ENCODE measurements around the gene DPEP1.

DNA sequence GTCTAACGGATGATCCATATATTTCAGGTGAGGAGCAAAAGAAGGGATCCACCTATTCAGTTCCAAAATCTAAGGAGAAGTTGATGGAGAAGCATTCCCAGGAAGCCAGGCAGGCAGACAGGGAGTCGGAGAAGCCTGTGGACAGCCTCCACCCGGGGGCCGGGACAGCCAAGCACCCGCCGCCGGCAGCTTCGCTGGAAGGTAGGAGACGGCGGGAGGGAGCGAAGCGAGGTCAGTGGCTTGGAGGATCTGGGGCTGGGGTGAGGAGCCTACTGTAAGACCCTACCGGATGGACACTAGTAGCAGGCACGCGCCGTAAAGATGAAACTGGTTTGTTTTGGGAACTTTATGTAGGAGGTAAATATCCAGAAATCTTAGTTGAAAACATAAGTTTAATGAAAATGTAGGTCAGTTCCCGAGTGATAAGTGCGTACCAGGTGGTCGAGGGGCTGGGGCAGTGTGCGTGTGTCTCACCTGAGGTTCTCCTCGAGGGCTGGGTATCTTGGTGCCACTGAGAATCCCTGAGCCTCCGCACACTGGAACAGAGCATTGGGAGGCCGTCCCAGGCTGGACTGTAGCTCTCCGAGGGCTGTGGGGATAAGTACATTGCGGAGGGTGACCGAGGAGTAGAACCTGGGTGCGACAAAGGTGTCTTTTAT is 44.9 kb downstream of the DPEP1 start:
- TF ChIP-seq, protein P1, sequence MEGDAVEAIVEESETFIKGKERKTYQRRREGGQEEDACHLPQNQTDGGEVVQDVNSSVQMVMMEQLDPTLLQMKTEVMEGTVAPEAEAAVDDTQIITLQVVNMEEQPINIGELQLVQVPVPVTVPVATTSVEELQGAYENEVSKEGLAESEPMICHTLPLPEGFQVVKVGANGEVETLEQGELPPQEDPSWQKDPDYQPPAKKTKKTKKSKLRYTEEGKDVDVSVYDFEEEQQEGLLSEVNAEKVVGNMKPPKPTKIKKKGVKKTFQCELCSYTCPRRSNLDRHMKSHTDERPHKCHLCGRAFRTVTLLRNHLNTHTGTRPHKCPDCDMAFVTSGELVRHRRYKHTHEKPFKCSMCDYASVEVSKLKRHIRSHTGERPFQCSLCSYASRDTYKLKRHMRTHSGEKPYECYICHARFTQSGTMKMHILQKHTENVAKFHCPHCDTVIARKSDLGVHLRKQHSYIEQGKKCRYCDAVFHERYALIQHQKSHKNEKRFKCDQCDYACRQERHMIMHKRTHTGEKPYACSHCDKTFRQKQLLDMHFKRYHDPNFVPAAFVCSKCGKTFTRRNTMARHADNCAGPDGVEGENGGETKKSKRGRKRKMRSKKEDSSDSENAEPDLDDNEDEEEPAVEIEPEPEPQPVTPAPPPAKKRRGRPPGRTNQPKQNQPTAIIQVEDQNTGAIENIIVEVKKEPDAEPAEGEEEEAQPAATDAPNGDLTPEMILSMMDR (IDR thresholded peaks at IDR 0.05; ENCODE audit: low read depth, low read length), result no peak
- TF ChIP-seq POLR2A (IDR thresholded peaks at IDR 0.05; ENCODE audit: extremely low read depth, insufficient read length), result no peak
- TF ChIP-seq, protein P2, sequence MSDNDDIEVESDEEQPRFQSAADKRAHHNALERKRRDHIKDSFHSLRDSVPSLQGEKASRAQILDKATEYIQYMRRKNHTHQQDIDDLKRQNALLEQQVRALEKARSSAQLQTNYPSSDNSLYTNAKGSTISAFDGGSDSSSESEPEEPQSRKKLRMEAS (IDR thresholded peaks at IDR 0.05; ENCODE audit: low read depth, low read length), result no peak
- no peak for TF ChIP-seq MYC (IDR thresholded peaks at IDR 0.05; ENCODE audit: low read depth, low read length)
